GM10248 (cell line): ENCODE results near the gene ZCCHC2.

Source experiments
- CTCF ChIA-PET: fragments of 300-600 bp; sonication (Branson Sonifier 250); formaldehyde crosslinking; extraction: SDS; loops from one replicate; lab custom pipeline; 2021; ENCODE audit warnings: antibody characterized with exemption; lab: Yijun Ruan, JAX
- POLR2A ChIA-PET: fragments of 350-650 bp; sonication (Branson Sonifier 250); formaldehyde crosslinking; extraction: SDS; loops from one replicate; lab custom pipeline; 2020; ENCODE audit warnings: antibody characterized with exemption; lab: Yijun Ruan, JAX
- DNase-seq: peaks from one replicate; pipeline ENCODE4 v3.0.0; 2012; ENCODE audit errors: extremely low spot score
- CTCF ChIP-seq: IDR thresholded peaks from 2 replicates; pipeline ENCODE4 v1.5.1; 2012; ENCODE audit warnings: mild to moderate bottlenecking, low read depth; ENCODE audit errors: extremely low read depth, missing control alignments, control extremely low read depth

Gene ZCCHC2

GRCh38 chr18:62588217-62588616, 65.4 kb downstream of the ZCCHC2 start:
- ChIA-PET CTCF (interaction anchor here (1.5 to 7.9 kb wide), 7 partner anchors 14 to 394 kb away, joined by 4 to 114 read pairs (median 23); partner anchors contain the start of gene ZCCHC2), POLR2A (no interaction called here)
- no peak for TF ChIP-seq CTCF
- DNase-seq = peak; percentile 6

- POLR2A ChIA-PET = no interaction called here
- TF ChIP-seq CTCF = no peak
- CTCF ChIA-PET = interaction anchor here (0.9 to 7.9 kb wide), 3 partner anchors 368 to 391 kb away, joined by 3 to 72 read pairs (median 6); no protein-coding TSS in a partner anchor
These were observed 68.2 kb downstream of the ZCCHC2 start for GRCh38 chr18:62590799-62591590.

GRCh38 chr18:62596145-62597005, 73.5 kb downstream of the ZCCHC2 start:
- CTCF ChIA-PET = interaction anchor here (2.1 kb wide), 1 partner anchor 10 kb away, joined by 7 read pairs; no protein-coding TSS in a partner anchor
- TF ChIP-seq CTCF = no peak
- DNase-seq = no peak
- POLR2A ChIA-PET = no interaction called here

More at GRCh38 chr18:62590799-62591590, 68.2 kb downstream of the ZCCHC2 start:
- no peak for DNase-seq

GRCh38 chr18:62601871-62602270, 79.0 kb downstream of the ZCCHC2 start:
- POLR2A ChIA-PET = no interaction called here
- TF ChIP-seq CTCF = no peak
- DNase-seq = no peak
- CTCF ChIA-PET = no interaction called here

GRCh38 chr18:62602706-62603105, 79.9 kb downstream of the ZCCHC2 start:
- ChIA-PET CTCF (interaction anchor here (3.4 kb wide), 1 partner anchor 17 kb away, joined by 16 read pairs; no protein-coding TSS in a partner anchor), POLR2A (no interaction called here)
- TF ChIP-seq CTCF = no peak
- no peak for DNase-seq

GRCh38 chr18:62603211-62603610, 80.4 kb downstream of the ZCCHC2 start:
- DNase-seq = no peak
- POLR2A ChIA-PET = no interaction called here
- TF ChIP-seq CTCF = no peak
- CTCF ChIA-PET = interaction anchor here (3.4 kb wide), 1 partner anchor 18 kb away, joined by 16 read pairs; no protein-coding TSS in a partner anchor
